HCT116 (cell line): Measurements from ENCODE around the gene BICRAL.

ENCODE experiments used
- ATF3 ChIP-seq: IDR thresholded peaks from 2 replicates; pipeline ENCODE4 v1.6.1; 2012
- CTCF ChIP-seq, 3 experiments: fragments of 200-600 bp in 1 of 3; sonication (generic) in 1 of 3; IDR thresholded peaks in 2 of 3; conservative IDR thresholded peaks in 1 of 3; 2 replicates each; pipeline ENCODE4 v1.5.1; 2012 to 2017; ENCODE audit warnings: low read depth in 2 of 3, low read length in 2 of 3, antibody characterized with exemption in 1 of 3, borderline replicate concordance in 1 of 3, control low read depth in 1 of 3, mild to moderate bottlenecking in 1 of 3, mixed read lengths in 1 of 3, mixed run types in 1 of 3, moderate library complexity in 1 of 3; ENCODE audit not compliant: insufficient read depth in 1 of 3
- POLR2A ChIP-seq: IDR thresholded peaks from 2 replicates; pipeline ENCODE4 v1.7.0; 2011; ENCODE audit warnings: borderline replicate concordance; ENCODE audit not compliant: insufficient read depth, insufficient read length; ENCODE audit errors: extremely low read depth
- POLR2AphosphoS5 ChIP-seq: IDR thresholded peaks from 2 replicates; pipeline ENCODE4 v1.6.1; 2011; ENCODE audit warnings: mild to moderate bottlenecking, low read depth, low read length, moderate library complexity
- SIN3A ChIP-seq: IDR thresholded peaks from 2 replicates; pipeline ENCODE4 v1.6.1; 2012; ENCODE audit warnings: low read depth
- TCF7L2 ChIP-seq: IDR thresholded peaks from 2 replicates; pipeline ENCODE4 v1.7.0; 2011; ENCODE audit warnings: borderline replicate concordance, inconsistent platforms; ENCODE audit not compliant: insufficient read depth, insufficient read length; ENCODE audit errors: extremely low read depth
- ZNF274 ChIP-seq: fragments of 200-500 bp; sonication (Bioruptor generic); IDR thresholded peaks from 2 replicates; pipeline ENCODE4 v1.6.1; 2014; ENCODE audit warnings: mild to moderate bottlenecking, low read depth, low read length, inconsistent platforms

- TF ChIP-seq CTCF (IDR thresholded peaks at IDR 0.05 in 2 of 3, conservative IDR thresholded peaks at IDR 0.05 in 1 of 3; ENCODE audit: borderline replicate concordance in 1 of 3, insufficient read depth in 1 of 3, low read depth in 2 of 3, low read length in 2 of 3) (no peak), POLR2AphosphoS5 (no peak), ZNF274 (no peak), SIN3A (no peak), POLR2A (no peak), ATF3 (no peak), TCF7L2 (no peak)
These were observed 2.3 kb upstream of the BICRAL start for GRCh38 chr6:42779521-42779920.
